SK-N-DZ (cell line): ENCODE data around the gene ZSWIM1.
"Not testable (repeated sequence)": the region's sequence is repeated elsewhere in the genome, so short reads cannot be mapped to it uniquely, and the experiment has no call there.

ENCODE experiments used
- DNase-seq: peaks from one replicate; pipeline ENCODE4 v3.0.0-alpha.2; 2015; ENCODE audit warnings: low spot score

Gene ZSWIM1

GRCh38 chr20:45887346-45887715 is 6.3 kb downstream of the ZSWIM1 start, which contains the start of gene SPATA25:
SPATA25 (minus strand) TSS chr20:45887622; CDS start chr20:45887590, 32 bp downstream.
- DNase-seq: no peak

GRCh38 chr20:45888681-45889080 is 7.7 kb downstream of the ZSWIM1 start:
- DNase-seq: no peak

- peak; percentile 90 for DNase-seq
Observed at GRCh38 chr20:45890077-45890984, 9.3 kb downstream of the ZSWIM1 start.

- DNase-seq: peak; percentile 96
Observed at GRCh38 chr20:45890985-45891983, 10.3 kb downstream of the ZSWIM1 start, which contains the start of the genes CTSA and NEURL2. CTSA (plus strand) TSS chr20:45891335; CDS start chr20:45891569, 234 bp downstream. NEURL2 (minus strand) TSS chr20:45891208; CDS start chr20:45890991, 217 bp downstream.

GRCh38 chr20:45892049-45892825 is 11.2 kb downstream of the ZSWIM1 start:
- no peak for DNase-seq

- no peak for DNase-seq
Observed at GRCh38 chr20:45892828-45893500, 11.9 kb downstream of the ZSWIM1 start.

GRCh38 chr20:45893831-45894230 is 12.8 kb downstream of the ZSWIM1 start:
- DNase-seq: no peak

GRCh38 chr20:45894797-45895196 is 13.8 kb downstream of the ZSWIM1 start:
- DNase-seq: no peak

GRCh38 chr20:45896641-45897161 is 15.7 kb downstream of the ZSWIM1 start:
- DNase-seq: no peak

GRCh38 chr20:45897289-45897688 is 16.3 kb downstream of the ZSWIM1 start:
- DNase-seq: no peak

GRCh38 chr20:45897692-45898091 is 16.7 kb downstream of the ZSWIM1 start:
- no peak for DNase-seq

- no peak for DNase-seq
Observed at GRCh38 chr20:45898285-45898684, 17.3 kb downstream of the ZSWIM1 start.

- DNase-seq: no peak
Observed at GRCh38 chr20:45899046-45899835, 18.2 kb downstream of the ZSWIM1 start.

- DNase-seq: not testable (repeated sequence)
Observed at GRCh38 chr20:45901332-45901731, 20.3 kb downstream of the ZSWIM1 start.

- no peak for DNase-seq
Observed at GRCh38 chr20:45902199-45902701, 21.2 kb downstream of the ZSWIM1 start.

GRCh38 chr20:45904583-45905504 is 23.8 kb downstream of the ZSWIM1 start:
- DNase-seq: no peak

- no peak for DNase-seq
Observed at GRCh38 chr20:45905505-45906079, 24.6 kb downstream of the ZSWIM1 start.
